LoVo (cell line): ENCODE data around the gene EMSY.

Experiments
- DNase-seq: peaks from one replicate; pipeline ENCODE4 v3.0.0-alpha.2; 2016; ENCODE audit warnings: low spot score

EMSY gene

DNA sequence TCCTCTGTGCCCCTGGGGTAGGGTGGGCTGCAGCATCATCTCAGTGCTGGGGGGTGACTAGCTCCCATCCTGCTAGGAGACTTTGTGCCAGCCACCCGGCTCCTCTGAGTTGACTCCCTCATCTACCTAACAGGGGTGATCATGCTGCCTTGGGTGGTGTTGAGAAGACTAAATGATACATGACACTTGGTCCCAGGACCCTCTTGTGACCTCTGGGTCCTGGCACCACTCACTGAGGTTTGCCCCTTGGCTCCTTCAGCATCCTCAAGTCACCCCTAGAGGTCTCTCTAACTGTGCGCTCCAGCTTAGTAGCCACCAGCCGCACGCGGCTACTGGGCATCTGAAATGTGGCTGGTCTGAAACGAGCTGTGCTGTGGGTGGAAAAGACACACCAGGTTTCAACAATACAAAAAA, 153.6 kb downstream of the EMSY start:
- no peak for DNase-seq

DNA sequence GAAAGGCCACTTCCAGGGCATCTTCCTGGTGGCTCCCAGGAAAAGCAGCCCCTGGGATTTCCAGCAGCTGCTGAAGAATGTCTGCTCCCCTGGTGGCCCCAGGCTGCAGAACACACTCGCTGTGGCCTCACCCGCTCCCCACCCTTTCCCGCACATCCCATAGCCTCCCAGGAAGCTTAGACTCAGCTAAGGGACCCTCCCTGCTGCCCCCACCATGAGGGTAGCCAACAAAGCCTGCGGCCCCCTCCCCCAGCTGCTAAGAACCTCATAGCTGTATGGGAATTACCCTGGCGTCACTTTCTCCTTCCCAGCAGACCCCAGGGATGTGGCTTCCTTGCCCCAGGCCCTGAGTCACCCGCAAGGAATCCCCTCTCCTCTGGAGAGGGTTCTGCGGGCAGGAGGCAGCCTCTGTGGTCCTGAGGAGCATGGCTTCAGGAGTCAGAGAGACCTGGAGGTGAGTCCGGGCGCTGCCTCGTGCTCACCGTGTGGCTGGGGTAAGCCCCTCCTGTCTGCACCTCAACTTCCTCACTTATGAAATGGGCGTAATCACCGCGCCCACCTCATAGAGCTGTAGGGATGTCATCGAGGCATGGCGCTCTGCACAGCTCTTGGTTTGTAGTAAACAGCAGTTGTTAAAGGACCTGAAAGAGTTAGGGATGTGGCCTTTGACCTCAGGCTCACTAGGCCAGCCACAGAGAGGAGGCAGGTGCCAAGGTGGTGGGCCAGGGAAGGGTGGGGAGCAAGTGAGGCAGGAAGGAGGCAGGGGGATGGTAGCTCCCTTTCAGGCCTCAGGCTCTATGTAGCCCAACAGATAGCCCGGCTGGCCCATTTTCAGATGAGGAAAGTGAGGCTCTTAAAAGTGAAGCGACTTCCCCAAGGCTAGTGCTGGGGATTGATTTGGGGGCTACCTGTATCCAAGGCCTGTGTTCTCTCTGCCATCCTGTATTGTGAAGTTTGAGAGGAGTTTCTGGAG, 154.5 kb downstream of the EMSY start:
- DNase-seq, result no peak

DNA sequence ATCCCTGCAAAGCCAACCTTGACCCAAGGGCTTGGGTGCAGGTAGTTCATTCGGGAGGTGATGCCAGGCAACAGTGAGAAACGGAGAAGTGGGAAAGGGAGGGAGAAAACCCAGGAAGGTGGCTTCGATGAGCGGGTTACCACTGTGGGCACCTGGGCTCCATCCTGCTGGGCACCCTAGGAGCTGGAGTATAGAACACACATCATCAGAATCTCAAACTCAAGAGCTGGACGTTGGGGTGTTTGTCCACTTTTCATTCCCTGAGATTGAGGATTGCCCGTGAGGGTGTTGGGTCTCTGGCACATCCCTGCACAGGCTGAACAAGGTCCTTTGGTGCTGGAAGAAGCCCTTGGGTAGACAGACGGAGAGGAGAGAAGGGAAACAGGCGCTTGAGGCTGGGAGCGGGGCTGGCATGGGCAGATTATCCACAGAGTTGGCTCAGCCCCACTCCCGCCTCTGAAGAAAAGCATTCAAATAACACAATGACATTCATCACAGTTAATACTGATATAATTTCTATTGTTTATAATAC, 155.4 kb downstream of the EMSY start:
- no peak for DNase-seq

DNA sequence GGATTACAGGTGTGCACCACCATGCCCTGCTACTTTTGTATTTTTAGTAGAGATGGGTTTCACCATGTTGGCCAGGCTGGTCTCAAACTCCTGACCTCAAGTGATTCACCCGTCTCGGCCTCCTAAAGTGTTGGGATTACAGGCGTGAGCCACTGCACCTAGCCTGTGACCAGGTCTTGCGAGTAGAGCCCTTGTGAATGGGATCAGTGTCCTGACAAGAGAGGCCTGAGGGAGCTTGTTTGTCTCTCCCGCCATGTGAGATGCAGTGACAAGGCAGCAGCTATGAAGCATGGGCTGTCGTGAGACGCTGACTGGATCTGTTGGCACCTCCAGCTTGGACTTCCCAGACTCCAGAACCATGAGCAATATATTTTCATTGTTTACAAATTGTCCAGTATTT, 156.5 kb downstream of the EMSY start:
- DNase-seq, result no peak

DNA sequence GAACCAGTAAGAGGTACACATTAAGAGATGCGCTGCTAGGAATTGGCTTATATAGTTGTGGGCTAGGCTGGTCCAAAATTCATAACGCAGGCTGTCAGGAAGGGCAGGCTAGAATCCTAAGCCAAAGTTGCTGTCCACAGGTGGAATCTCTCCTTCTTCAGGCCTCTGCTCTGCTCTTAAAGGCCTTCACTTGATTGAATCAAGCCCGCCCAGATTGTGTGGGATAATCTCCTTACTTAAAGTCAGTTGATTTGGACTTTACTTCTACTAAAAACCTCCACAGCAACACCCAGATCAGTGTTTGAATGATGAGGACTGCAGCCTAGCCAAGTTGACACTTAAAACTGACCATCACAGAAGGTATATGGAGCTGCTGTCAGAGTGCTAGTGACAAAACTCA, 156.9 kb downstream of the EMSY start:
- DNase-seq, result no peak

DNA sequence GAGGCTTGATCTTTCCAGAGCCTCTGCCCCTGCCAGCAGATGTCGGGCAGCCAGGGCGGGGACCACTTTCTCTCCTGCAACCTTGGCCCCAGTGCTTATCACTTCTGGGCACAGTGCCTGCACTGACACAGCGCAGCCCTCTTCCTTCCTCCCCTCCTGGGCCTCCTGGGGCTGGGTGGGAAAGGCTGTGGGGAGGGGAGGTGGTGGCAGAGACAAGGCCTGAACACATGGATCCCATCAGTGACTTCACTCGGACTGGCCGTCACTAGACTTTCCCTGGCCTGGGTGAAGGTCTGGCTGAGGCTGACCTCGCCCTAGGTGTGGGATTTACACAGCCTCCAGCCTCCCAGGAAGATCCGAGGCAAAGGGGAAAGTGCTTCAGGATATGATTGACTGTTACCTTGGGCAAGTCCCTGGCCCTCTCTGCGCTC, 157.6 kb downstream of the EMSY start:
- DNase-seq, result peak; percentile 3
